Measurements from ENCODE around the gene ZNF791.

The ZNF791 gene

DNA sequence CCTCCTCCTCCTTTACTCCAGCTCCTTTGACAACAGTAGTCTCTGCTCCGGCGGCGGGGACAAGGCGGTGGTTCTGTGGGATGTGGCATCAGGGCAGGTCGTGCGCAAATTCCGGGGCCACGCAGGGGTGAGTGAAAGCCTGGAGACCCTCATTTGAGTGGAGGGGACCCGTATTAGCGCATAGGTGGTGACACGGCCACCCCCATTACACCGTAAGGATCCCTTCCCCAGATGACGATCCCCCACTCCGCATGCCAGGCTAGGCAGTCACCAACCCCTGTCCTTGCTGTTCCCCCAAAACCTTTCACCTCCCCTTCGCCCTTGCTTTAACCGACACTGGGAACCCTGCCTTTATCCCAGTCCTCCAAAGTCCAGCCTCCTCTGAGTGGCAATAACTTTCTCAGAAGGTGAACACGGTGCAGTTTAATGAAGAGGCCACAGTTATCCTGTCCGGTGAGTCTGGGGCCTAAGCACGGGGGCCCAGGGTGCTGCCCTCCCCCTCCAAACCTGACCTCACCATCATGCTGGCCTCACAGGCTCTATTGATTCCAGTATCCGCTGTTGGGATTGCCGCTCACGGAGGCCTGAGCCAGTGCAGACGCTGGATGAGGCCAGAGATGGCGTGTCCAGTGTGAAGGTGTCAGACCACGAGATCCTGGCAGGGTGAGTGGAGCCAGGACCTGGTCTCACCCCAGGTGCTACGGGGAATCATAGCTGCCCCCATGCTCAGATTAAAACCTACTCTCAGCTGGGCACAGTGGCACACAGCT, 59.6 kb downstream of the ZNF791 start:
- no peaks in the 10 kb centered on the region for H3K36me3 ChIP-seq (ENCODE audit: control insufficient read depth, insufficient read depth, low read length)
- H3K27me3 ChIP-seq (ENCODE audit: control insufficient read depth, insufficient read depth, low read length), result no peaks in the 10 kb centered on the region
- peak overlapping the region; percentile 95 for H3K27ac ChIP-seq
- peaks cover 10% of the 10 kb centered on the region for H3K4me1 ChIP-seq
- H3K9ac ChIP-seq, result peak overlapping the region; percentile 24
- H3K4me3 ChIP-seq (ENCODE audit: low read depth, low read length), result peak overlapping the region; percentile 97
- H3K9me3 ChIP-seq (ENCODE audit: control insufficient read depth, low read length), result no peaks in the 10 kb centered on the region
- peaks cover 5% of the 10 kb centered on the region for H3K79me2 ChIP-seq
- peak overlapping the region; percentile 75 for H2AFZ ChIP-seq
- H3K4me2 ChIP-seq (ENCODE audit: low read length), result peak overlapping the region; percentile 100
- TF ChIP-seq, protein P1, sequence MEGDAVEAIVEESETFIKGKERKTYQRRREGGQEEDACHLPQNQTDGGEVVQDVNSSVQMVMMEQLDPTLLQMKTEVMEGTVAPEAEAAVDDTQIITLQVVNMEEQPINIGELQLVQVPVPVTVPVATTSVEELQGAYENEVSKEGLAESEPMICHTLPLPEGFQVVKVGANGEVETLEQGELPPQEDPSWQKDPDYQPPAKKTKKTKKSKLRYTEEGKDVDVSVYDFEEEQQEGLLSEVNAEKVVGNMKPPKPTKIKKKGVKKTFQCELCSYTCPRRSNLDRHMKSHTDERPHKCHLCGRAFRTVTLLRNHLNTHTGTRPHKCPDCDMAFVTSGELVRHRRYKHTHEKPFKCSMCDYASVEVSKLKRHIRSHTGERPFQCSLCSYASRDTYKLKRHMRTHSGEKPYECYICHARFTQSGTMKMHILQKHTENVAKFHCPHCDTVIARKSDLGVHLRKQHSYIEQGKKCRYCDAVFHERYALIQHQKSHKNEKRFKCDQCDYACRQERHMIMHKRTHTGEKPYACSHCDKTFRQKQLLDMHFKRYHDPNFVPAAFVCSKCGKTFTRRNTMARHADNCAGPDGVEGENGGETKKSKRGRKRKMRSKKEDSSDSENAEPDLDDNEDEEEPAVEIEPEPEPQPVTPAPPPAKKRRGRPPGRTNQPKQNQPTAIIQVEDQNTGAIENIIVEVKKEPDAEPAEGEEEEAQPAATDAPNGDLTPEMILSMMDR (IDR thresholded peaks at IDR 0.05), result no peak

DNA sequence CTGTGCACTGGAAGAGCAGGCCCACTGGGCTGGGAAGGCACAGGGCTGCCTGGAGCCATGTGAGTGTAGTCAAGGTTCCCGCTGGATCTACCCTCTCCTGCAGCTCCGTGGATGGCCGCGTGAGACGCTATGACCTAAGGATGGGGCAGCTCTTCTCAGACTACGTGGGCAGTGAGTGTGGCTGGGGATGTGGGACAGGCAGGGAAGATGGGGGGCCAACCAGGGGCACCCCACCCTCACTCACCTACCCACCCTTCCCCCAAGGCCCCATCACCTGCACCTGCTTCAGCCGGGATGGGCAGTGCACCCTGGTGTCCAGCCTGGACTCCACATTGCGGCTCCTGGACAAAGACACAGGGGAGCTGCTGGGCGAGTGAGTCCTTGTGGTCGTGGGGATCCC, 62.0 kb downstream of the ZNF791 start:
- Histone ChIP-seq H3K36me3 (ENCODE audit: control insufficient read depth, insufficient read depth, low read length) (no peaks in the 10 kb centered on the region), H3K79me2 (peaks cover 5% of the 10 kb centered on the region), H3K4me2 (ENCODE audit: low read length) (no peak overlapping the region), H3K9me3 (ENCODE audit: control insufficient read depth, low read length) (no peaks in the 10 kb centered on the region), H3K9ac (no peak overlapping the region), H3K4me1 (peaks cover 11% of the 10 kb centered on the region), H3K27me3 (ENCODE audit: control insufficient read depth, insufficient read depth, low read length) (no peaks in the 10 kb centered on the region), H3K4me3 (ENCODE audit: low read depth, low read length) (no peak overlapping the region), H2AFZ (no peak overlapping the region), H3K27ac (no peak overlapping the region)
- TF ChIP-seq, protein P1 (IDR thresholded peaks at IDR 0.05), result no peak

DNA sequence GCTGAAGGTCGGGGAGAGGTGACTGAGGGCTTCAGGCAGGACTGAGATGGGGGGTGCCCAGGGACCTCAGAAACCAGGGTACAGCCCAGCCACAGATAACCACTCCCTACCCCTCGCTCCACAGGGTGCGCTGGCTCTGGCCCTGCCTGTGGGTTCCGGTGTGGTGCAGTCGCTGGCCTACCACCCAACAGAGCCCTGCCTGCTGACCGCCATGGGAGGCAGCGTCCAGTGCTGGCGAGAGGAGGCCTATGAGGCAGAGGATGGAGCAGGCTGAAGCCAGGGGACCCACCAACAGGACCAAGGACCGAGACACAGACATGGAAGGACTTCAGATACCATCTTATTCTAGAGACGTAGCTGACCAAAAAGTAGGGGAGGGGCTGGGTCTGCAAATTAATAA, 64.7 kb downstream of the ZNF791 start:
- Histone ChIP-seq H3K36me3 (ENCODE audit: control insufficient read depth, insufficient read depth, low read length) (no peaks in the 10 kb centered on the region), H3K4me1 (peaks cover 9% of the 10 kb centered on the region), H3K27ac (no peak overlapping the region), H2AFZ (no peak overlapping the region), H3K79me2 (peaks cover 5% of the 10 kb centered on the region), H3K4me3 (ENCODE audit: low read depth, low read length) (no peak overlapping the region), H3K4me2 (ENCODE audit: low read length) (no peak overlapping the region), H3K27me3 (ENCODE audit: control insufficient read depth, insufficient read depth, low read length) (no peaks in the 10 kb centered on the region), H3K9me3 (ENCODE audit: control insufficient read depth, low read length) (no peaks in the 10 kb centered on the region), H3K9ac (no peak overlapping the region)
- TF ChIP-seq, protein P1 (IDR thresholded peaks at IDR 0.05), result no peak

DNA sequence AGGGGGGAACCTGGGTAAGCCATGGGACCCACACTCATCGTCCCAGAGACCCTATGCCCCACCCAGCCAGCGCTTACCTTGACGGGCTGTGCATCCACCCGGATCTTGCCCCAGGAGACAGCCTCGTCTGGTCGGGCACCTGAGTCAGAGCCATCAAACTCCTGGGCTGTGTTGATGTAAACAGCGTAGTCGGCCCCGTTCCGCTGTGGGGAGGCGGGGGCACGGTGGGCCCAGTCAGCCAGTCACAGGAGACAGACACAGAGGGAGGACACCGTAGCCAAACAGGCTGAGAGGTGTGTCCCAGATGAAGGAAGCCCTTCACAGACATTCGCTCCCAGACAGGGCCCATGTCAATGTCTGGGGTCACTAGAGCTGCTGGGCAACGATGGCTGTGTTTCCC, 65.2 kb downstream of the ZNF791 start:
- Histone ChIP-seq H3K9ac (no peak overlapping the region), H3K9me3 (ENCODE audit: control insufficient read depth, low read length) (no peaks in the 10 kb centered on the region), H3K27ac (no peak overlapping the region), H3K4me1 (peaks cover 4% of the 10 kb centered on the region), H3K27me3 (ENCODE audit: control insufficient read depth, insufficient read depth, low read length) (no peaks in the 10 kb centered on the region), H3K79me2 (peaks cover 2% of the 10 kb centered on the region), H3K4me3 (ENCODE audit: low read depth, low read length) (no peak overlapping the region), H2AFZ (no peak overlapping the region), H3K4me2 (ENCODE audit: low read length) (no peak overlapping the region), H3K36me3 (ENCODE audit: control insufficient read depth, insufficient read depth, low read length) (no peaks in the 10 kb centered on the region)
- TF ChIP-seq, protein P1 (IDR thresholded peaks at IDR 0.05), result no peak

DNA sequence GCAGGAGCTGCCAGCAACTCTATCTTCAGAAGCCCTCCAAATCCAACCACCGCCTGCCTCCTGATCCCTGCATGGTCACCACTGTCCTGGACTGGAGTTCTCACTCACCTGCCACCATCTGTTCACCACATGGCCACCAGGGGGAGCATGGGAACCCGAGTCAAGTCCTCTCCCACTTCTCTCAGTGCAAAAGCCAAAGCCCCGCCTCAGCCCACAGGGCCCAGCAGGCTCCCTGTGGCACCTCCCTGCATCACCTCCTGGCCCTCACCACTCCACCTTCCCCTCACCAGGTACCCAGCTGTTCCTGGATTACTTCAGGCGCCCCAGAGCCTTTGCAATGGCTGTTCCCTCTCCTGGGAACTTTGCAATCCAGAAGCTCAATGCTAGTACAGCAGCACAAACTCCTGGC, 65.7 kb downstream of the ZNF791 start:
- Histone ChIP-seq H2AFZ (no peak overlapping the region), H3K4me3 (ENCODE audit: low read depth, low read length) (no peak overlapping the region), H3K9me3 (ENCODE audit: control insufficient read depth, low read length) (no peaks in the 10 kb centered on the region), H3K27me3 (ENCODE audit: control insufficient read depth, insufficient read depth, low read length) (no peaks in the 10 kb centered on the region), H3K9ac (no peak overlapping the region), H3K36me3 (ENCODE audit: control insufficient read depth, insufficient read depth, low read length) (no peaks in the 10 kb centered on the region), H3K4me2 (ENCODE audit: low read length) (no peak overlapping the region), H3K27ac (peak overlapping the region; percentile 2), H3K79me2 (peaks cover 2% of the 10 kb centered on the region), H3K4me1 (peaks cover 4% of the 10 kb centered on the region)
- TF ChIP-seq, protein P1 (IDR thresholded peaks at IDR 0.05), result peak; percentile 86

Measured in parathyroid adenoma (tissue), 2 donors.